Neutrophil (primary cell): ENCODE results near the gene ACKR4.

Experiments
- H3K27ac ChIP-seq: fragments of 200-600 bp; sonication (generic); 2 replicates; pipeline ENCODE4 v1.5.1; 2016; ENCODE audit warnings: mild to moderate bottlenecking, moderate library complexity
- H3K27me3 ChIP-seq: fragments of 200-600 bp; sonication (generic); 2 replicates; pipeline ENCODE4 v1.6.0; 2016; ENCODE audit warnings: mild to moderate bottlenecking
- H3K36me3 ChIP-seq: fragments of 200-600 bp; sonication (generic); 2 replicates; pipeline ENCODE4 v1.5.1; 2017
- H3K4me1 ChIP-seq, 2 experiments: fragments of 200-600 bp in 1 of 2; sonication (generic) in 1 of 2; 1 replicate in 1 of 2; 2 replicates in 1 of 2; pipeline versions ENCODE4 v1.5.1 to v1.6.1; 2013 to 2016; ENCODE audit warnings: low read depth in 1 of 2, low read length in 1 of 2, mild to moderate bottlenecking in 1 of 2, moderate library complexity in 1 of 2; ENCODE audit not compliant: control insufficient read depth in 1 of 2, insufficient read depth in 1 of 2
- H3K4me3 ChIP-seq, 2 experiments: fragments of 200-600 bp in 1 of 2; sonication (generic) in 1 of 2; 1 replicate in 1 of 2; 2 replicates in 1 of 2; pipeline ENCODE4 v1.5.1; 2013 to 2016; ENCODE audit warnings: low read depth in 1 of 2, low read length in 1 of 2, mild to moderate bottlenecking in 1 of 2, moderate library complexity in 1 of 2
- H3K9me3 ChIP-seq: fragments of 200-600 bp; sonication (generic); 2 replicates; pipeline ENCODE4 v1.5.1; 2016
- CTCF ChIP-seq: fragments of 200-600 bp; sonication (generic); IDR thresholded peaks from 2 replicates; pipeline ENCODE4 v1.5.1; 2016; ENCODE audit warnings: antibody characterized with exemption

ACKR4 gene

GRCh38 chr3:132587401-132587800, 9.7 kb upstream of the ACKR4 start:
- Histone ChIP-seq H3K36me3 (no peaks in the 10 kb centered on the region), H3K4me1 (no peaks in the 10 kb centered on the region), H3K27ac (no peak overlapping the region), H3K9me3 (no peaks in the 10 kb centered on the region), H3K4me3 (no peak overlapping the region), H3K27me3 (no peaks in the 10 kb centered on the region)
- TF ChIP-seq CTCF, result no peak

GRCh38 chr3:132592216-132592615, 4.9 kb upstream of the ACKR4 start:
- TF ChIP-seq CTCF, result no peak

GRCh38 chr3:132593241-132593946, 3.7 kb upstream of the ACKR4 start:
- Histone ChIP-seq H3K4me3 (no peak overlapping the region), H3K4me1 (peaks cover 8 to 10% of the 10 kb centered on the region in 2 experiments), H3K27ac (no peak overlapping the region), H3K36me3 (peaks cover under 1% of the 10 kb centered on the region), H3K27me3 (no peaks in the 10 kb centered on the region), H3K9me3 (no peaks in the 10 kb centered on the region)
- TF ChIP-seq CTCF, result no peak

More at GRCh38 chr3:132592216-132592615, 4.9 kb upstream of the ACKR4 start:
- no peaks in the 10 kb centered on the region for H3K9me3 ChIP-seq
- H3K4me3 ChIP-seq, result no peak overlapping the region
- H3K27me3 ChIP-seq, result no peaks in the 10 kb centered on the region
- H3K4me1 ChIP-seq, result peaks cover 8 to 10% of the 10 kb centered on the region in 2 experiments
- H3K27ac ChIP-seq, result no peak overlapping the region
- H3K36me3 ChIP-seq, result no peaks in the 10 kb centered on the region

GRCh38 chr3:132593947-132594323, 3.1 kb upstream of the ACKR4 start:
- H3K4me3 ChIP-seq, result no peak overlapping the region
- TF ChIP-seq CTCF, result no peak
- peaks cover 6% of the 10 kb centered on the region for H3K36me3 ChIP-seq
- no peak overlapping the region for H3K27ac ChIP-seq
- H3K9me3 ChIP-seq, result no peaks in the 10 kb centered on the region
- no peaks in the 10 kb centered on the region for H3K27me3 ChIP-seq
- H3K4me1 ChIP-seq, result peaks cover 8 to 10% of the 10 kb centered on the region in 2 experiments

GRCh38 chr3:132594498-132594897, 2.6 kb upstream of the ACKR4 start:
- Histone ChIP-seq H3K4me1 (peaks cover 8 to 10% of the 10 kb centered on the region in 2 experiments), H3K27me3 (no peaks in the 10 kb centered on the region), H3K4me3 (no peak overlapping the region), H3K9me3 (no peaks in the 10 kb centered on the region), H3K27ac (no peak overlapping the region), H3K36me3 (peaks cover 9% of the 10 kb centered on the region)
- no peak for TF ChIP-seq CTCF
